Measurements from ENCODE around the gene DBT. TPM values are rescaled to one million over a fixed set of nuclear protein-coding genes. Genes with fewer than 3 reads are reported as not detected.

DBT gene
- total RNA-seq, 1 experiment from 2014 or later = 16.8 TPM

GRCh38 chr1:100287162-100287561, 37.5 kb upstream of the DBT start:
- TF ChIP-seq CTCF (conservative IDR thresholded peaks at IDR 0.05; ENCODE audit: low read depth, low read length) = no peak
- TF ChIP-seq EZH2 (IDR thresholded peaks at IDR 0.05; ENCODE audit: borderline replicate concordance, low read depth, low read length, poor library complexity, severe bottlenecking) = no peak
- Histone ChIP-seq H3K27ac (ENCODE audit: low read depth, low read length, poor library complexity, severe bottlenecking) (no peak overlapping the region), H3K36me3 (ENCODE audit: insufficient read depth, low read length, poor library complexity, severe bottlenecking) (peaks cover 83% of the 10 kb centered on the region), H3K27me3 (replicated peaks; ENCODE audit: insufficient read depth, low read depth, low read length, poor library complexity) (no peaks in the 10 kb centered on the region), H3K4me1 (ENCODE audit: insufficient read depth, low read length, poor library complexity, severe bottlenecking) (no peaks in the 10 kb centered on the region), H3K9me3 (ENCODE audit: low read depth, low read length, poor library complexity, severe bottlenecking) (no peaks in the 10 kb centered on the region), H3K4me3 (ENCODE audit: low read depth, low read length, poor library complexity, severe bottlenecking) (no peak overlapping the region)
- CTCF ChIA-PET = no interaction called here
- no TSS peak for BruUV-seq (replicated peaks)
- POLR2A ChIA-PET (ENCODE audit: low non-redundant PET) = no interaction called here
- intact Hi-C loops (cut with micrococcal nuclease; ENCODE audit: unreplicated experiment) = loop anchor here (10.0 kb wide), 1 partner anchor 168 kb away; no protein-coding TSS in a partner anchor
- no peak for DNase-seq (ENCODE audit: low spot score)

GRCh38 chr1:100284591-100284990, 35.0 kb upstream of the DBT start:
- no peak overlapping the region for H3K27ac ChIP-seq (ENCODE audit: low read depth, low read length, poor library complexity, severe bottlenecking)
- peaks cover 75% of the 10 kb centered on the region for H3K36me3 ChIP-seq (ENCODE audit: insufficient read depth, low read length, poor library complexity, severe bottlenecking)
- CTCF ChIA-PET = interaction anchor here (0.6 kb wide), 1 partner anchor 175 kb away, joined by 5 read pairs; no protein-coding TSS in a partner anchor
- no peak for TF ChIP-seq EZH2 (IDR thresholded peaks at IDR 0.05; ENCODE audit: borderline replicate concordance, low read depth, low read length, poor library complexity, severe bottlenecking)
- no peak for TF ChIP-seq CTCF (conservative IDR thresholded peaks at IDR 0.05; ENCODE audit: low read depth, low read length)
- no peak overlapping the region for H3K4me3 ChIP-seq (ENCODE audit: low read depth, low read length, poor library complexity, severe bottlenecking)
- BruUV-seq (replicated peaks) = no TSS peak
- POLR2A ChIA-PET (ENCODE audit: low non-redundant PET) = no interaction called here
- intact Hi-C loops (cut with micrococcal nuclease; ENCODE audit: unreplicated experiment) = loop anchor here (10.0 kb wide), 1 partner anchor 170 kb away; no protein-coding TSS in a partner anchor
- H3K27me3 ChIP-seq (replicated peaks; ENCODE audit: insufficient read depth, low read depth, low read length, poor library complexity) = no peaks in the 10 kb centered on the region
- H3K4me1 ChIP-seq (ENCODE audit: insufficient read depth, low read length, poor library complexity, severe bottlenecking) = peaks cover 10% of the 10 kb centered on the region
- no peaks in the 10 kb centered on the region for H3K9me3 ChIP-seq (ENCODE audit: low read depth, low read length, poor library complexity, severe bottlenecking)
- no peak for DNase-seq (ENCODE audit: low spot score)

GRCh38 chr1:100279954-100280682, 30.5 kb upstream of the DBT start:
- no peak for DNase-seq (ENCODE audit: low spot score)
- Histone ChIP-seq H3K9me3 (ENCODE audit: low read depth, low read length, poor library complexity, severe bottlenecking) (no peaks in the 10 kb centered on the region), H3K27ac (ENCODE audit: low read depth, low read length, poor library complexity, severe bottlenecking) (peak overlapping the region; percentile 12), H3K27me3 (replicated peaks; ENCODE audit: insufficient read depth, low read depth, low read length, poor library complexity) (no peaks in the 10 kb centered on the region), H3K4me1 (ENCODE audit: insufficient read depth, low read length, poor library complexity, severe bottlenecking) (peaks cover 10% of the 10 kb centered on the region), H3K4me3 (ENCODE audit: low read depth, low read length, poor library complexity, severe bottlenecking) (no peak overlapping the region), H3K36me3 (ENCODE audit: insufficient read depth, low read length, poor library complexity, severe bottlenecking) (peaks cover 75% of the 10 kb centered on the region)
- no peak for TF ChIP-seq CTCF (conservative IDR thresholded peaks at IDR 0.05; ENCODE audit: low read depth, low read length)
- TF ChIP-seq EZH2 (IDR thresholded peaks at IDR 0.05; ENCODE audit: borderline replicate concordance, low read depth, low read length, poor library complexity, severe bottlenecking) = no peak
- BruUV-seq (replicated peaks) = no TSS peak
- intact Hi-C loops (cut with micrococcal nuclease; ENCODE audit: unreplicated experiment) = loop anchor here (10.0 kb wide), 1 partner anchor 175 kb away; no protein-coding TSS in a partner anchor
- ChIA-PET POLR2A (ENCODE audit: low non-redundant PET) (no interaction called here), CTCF (no interaction called here)
